ENCODE measurements around the gene ZNF275. TPM values are rescaled to one million over a fixed set of nuclear protein-coding genes. Genes with fewer than 3 reads are reported as not detected.

The ZNF275 gene
- total and polyA plus RNA-seq, 2 of the 8 experiments (the other 6 are each of a cell fraction or from before 2014, with no cell fraction given) = 8.2 to 9.1 TPM

- ChIA-PET POLR2A (ENCODE audit: partially characterized antibody) (no interaction called here), CTCF (ENCODE audit: partially characterized antibody) (no interaction called here)
- no peaks in the 10 kb centered on the region for H3K9me3 ChIP-seq (ENCODE audit: insufficient read depth in 2 of 2, low read depth in 1 of 2, low read length in 1 of 2)
- H4K8ac ChIP-seq (ENCODE audit: extremely low read depth, insufficient read depth, low read length) = no peak overlapping the region
- no peak overlapping the region for H3K23ac ChIP-seq (ENCODE audit: insufficient read length)
- no peak overlapping the region for H3K4ac ChIP-seq (replicated peaks; ENCODE audit: insufficient read length, low read depth, low read length)
- no peak overlapping the region for H3K14ac ChIP-seq (ENCODE audit: insufficient read length)
- no peaks in the 10 kb centered on the region for H3K27me3 ChIP-seq (replicated peaks in 1 of 4; ENCODE audit: control insufficient read depth in 3 of 4, extremely low read depth in 1 of 4, insufficient read depth in 3 of 4, low read length in 3 of 4)
- H3K4me3 ChIP-seq (ENCODE audit: extremely low read depth in 1 of 4, insufficient read depth in 2 of 4, low read depth in 3 of 4, low read length in 4 of 4) = no peak overlapping the region
- FAIRE-seq (no peak), DNase-seq (ENCODE audit: low read depth in 1 of 2, low spot score in 2 of 2) (no peak)
- H3K36me3 ChIP-seq (ENCODE audit: control insufficient read depth in 2 of 4, insufficient read depth in 4 of 4, low read length in 3 of 4) = no peaks in the 10 kb centered on the region
- H4K20me1 ChIP-seq (replicated peaks in 1 of 2; ENCODE audit: control insufficient read depth in 1 of 2, insufficient read depth in 2 of 2, low read length in 2 of 2) = no peaks in the 10 kb centered on the region
- H2AFZ ChIP-seq (ENCODE audit: low read length) = no peak overlapping the region
- H3K79me1 ChIP-seq (ENCODE audit: low read depth, low read length) = no peaks in the 10 kb centered on the region
- no peak overlapping the region for H2BK5ac ChIP-seq (ENCODE audit: low read depth, low read length)
- H4K91ac ChIP-seq (replicated peaks; ENCODE audit: insufficient read length, low read length) = no peak overlapping the region
- H3K56ac ChIP-seq (replicated peaks; ENCODE audit: insufficient read length, low read depth, low read length) = no peak overlapping the region
- WGBS, 2 experiments (ENCODE audit: extremely low coverage in 1 of 2, insufficient coverage in 1 of 2, insufficient read length in 1 of 2, insufficient replicate concordance in 2 of 2, low coverage in 1 of 2, low lambda C conversion rate in 2 of 2, missing lambda C conversion rate in 1 of 2) = 98% methylated on average over 3 of the region's 4 CpGs; no CpG with 5 or more reads in 1 of the 2 experiments
- no peak overlapping the region for H3K9ac ChIP-seq (replicated peaks in 1 of 4; ENCODE audit: extremely low read depth in 1 of 4, low read depth in 3 of 4, low read length in 3 of 4)
- H3K4me1 ChIP-seq (replicated peaks in 1 of 4; ENCODE audit: control insufficient read depth in 3 of 4, insufficient read depth in 4 of 4, low read length in 3 of 4) = no peaks in the 10 kb centered on the region; a peak in 1 of 7 replicates
- no peak overlapping the region for H2BK15ac ChIP-seq (ENCODE audit: low read length)
- no peaks in the 10 kb centered on the region for H3K79me2 ChIP-seq (ENCODE audit: control insufficient read depth in 1 of 2, insufficient read depth in 2 of 2, low read length in 2 of 2)
- no peak overlapping the region for H3K27ac ChIP-seq (ENCODE audit: low read depth, low read length)
- H3K18ac ChIP-seq (ENCODE audit: extremely low read depth, low read length) = no peak overlapping the region
- H3K4me2 ChIP-seq (ENCODE audit: insufficient read depth in 1 of 2, low read depth in 2 of 2, low read length in 2 of 2) = no peak overlapping the region
- TF ChIP-seq BRCA1 (IDR thresholded peaks at IDR 0.05; ENCODE audit: low read depth, low read length) (no peak), TEAD4 (IDR thresholded peaks at IDR 0.05; ENCODE audit: low read depth, low read length) (no peak), USF2 (IDR thresholded peaks at IDR 0.05; ENCODE audit: low read length) (no peak), CBX8 (IDR thresholded peaks at IDR 0.05; ENCODE audit: borderline replicate concordance, low read depth, low read length) (no peak), RNF2 (IDR thresholded peaks at IDR 0.05; ENCODE audit: borderline replicate concordance, low read depth, low read length, missing control alignments, poor library complexity, severe bottlenecking) (no peak), E2F6 (IDR thresholded peaks at IDR 0.05) (no peak), GABPA (IDR thresholded peaks at IDR 0.05; ENCODE audit: borderline replicate concordance, insufficient read depth, low read length) (no peak), CHD1 (IDR thresholded peaks at IDR 0.05; ENCODE audit: low read depth, low read length) (no peak), SIRT6 (IDR thresholded peaks at IDR 0.05; ENCODE audit: low read length) (no peak), CTBP2 (IDR thresholded peaks at IDR 0.05; ENCODE audit: borderline replicate concordance, insufficient read depth, insufficient read length, low read length) (no peak)
- no peaks in the 10 kb centered on the region for H3K23me2 ChIP-seq (ENCODE audit: low read depth, low read length)
- no peak overlapping the region for H2BK12ac ChIP-seq (ENCODE audit: low read depth, low read length)
- no peak overlapping the region for H2BK20ac ChIP-seq (ENCODE audit: low read length)
- H4K5ac ChIP-seq (ENCODE audit: insufficient read length, low read depth, low read length) = no peak overlapping the region
- no peak overlapping the region for H2AK5ac ChIP-seq (ENCODE audit: low read depth, low read length)
- H2BK120ac ChIP-seq (replicated peaks; ENCODE audit: low read depth, low read length) = no peak overlapping the region
These were observed 31.2 kb upstream of the ZNF275 start for GRCh38 chrX:153302796-153303195.

Measured in H1 (cell line).